GM20431 (cell line): ENCODE data around the gene DHX34.

Experiments used
- in situ Hi-C: fragments of 300-500 bp; cut with MseI, MboI; formaldehyde crosslinking; loops from one replicate; pipeline ENCODE4 v1.15.0; 2020; ENCODE audit warnings: low sequenced_read_pairs; ENCODE audit not compliant: unreplicated experiment

DHX34 gene

DNA sequence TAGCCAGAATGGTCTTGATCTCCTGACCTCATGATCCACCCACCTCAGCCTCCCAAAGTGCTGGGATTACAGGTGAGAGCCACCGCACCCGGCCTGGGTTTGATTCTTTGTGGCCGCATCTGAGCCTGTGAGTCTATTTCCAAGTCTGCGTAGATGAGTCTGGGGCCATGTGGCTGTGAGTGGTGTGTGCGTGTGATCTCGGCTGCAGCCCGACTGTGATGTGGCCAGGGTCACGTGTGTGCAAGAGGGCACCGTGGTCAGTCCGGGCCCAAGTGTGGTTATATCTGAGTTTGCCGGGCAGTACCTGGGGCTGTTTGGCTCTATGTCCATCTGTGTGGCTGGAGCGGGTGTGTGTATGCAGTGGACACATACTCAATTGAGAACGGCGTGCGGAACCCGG is 64.8 kb downstream of the DHX34 start:
- in situ Hi-C loops: no loop called here

DNA sequence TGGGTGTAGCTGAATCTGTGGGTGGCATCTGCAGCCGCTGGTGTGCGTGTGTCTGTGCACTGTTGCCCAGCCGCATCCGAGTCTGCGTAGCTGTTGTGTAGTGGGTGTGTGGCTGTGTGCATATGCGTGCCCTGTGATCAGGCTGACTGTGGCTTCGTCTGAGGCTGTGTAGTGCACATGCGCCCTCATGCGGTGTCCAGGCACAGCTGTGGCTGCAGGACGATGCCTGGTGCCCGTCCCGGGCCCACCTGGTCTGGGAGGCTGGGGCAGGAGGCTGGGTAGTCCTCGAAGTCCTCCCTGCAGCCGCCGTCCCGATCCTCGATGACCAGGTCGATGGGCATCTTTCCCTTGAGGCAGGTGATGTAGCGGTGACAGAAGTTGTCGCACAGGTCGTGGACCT is 65.4 kb downstream of the DHX34 start:
- in situ Hi-C loops: no loop called here

DNA sequence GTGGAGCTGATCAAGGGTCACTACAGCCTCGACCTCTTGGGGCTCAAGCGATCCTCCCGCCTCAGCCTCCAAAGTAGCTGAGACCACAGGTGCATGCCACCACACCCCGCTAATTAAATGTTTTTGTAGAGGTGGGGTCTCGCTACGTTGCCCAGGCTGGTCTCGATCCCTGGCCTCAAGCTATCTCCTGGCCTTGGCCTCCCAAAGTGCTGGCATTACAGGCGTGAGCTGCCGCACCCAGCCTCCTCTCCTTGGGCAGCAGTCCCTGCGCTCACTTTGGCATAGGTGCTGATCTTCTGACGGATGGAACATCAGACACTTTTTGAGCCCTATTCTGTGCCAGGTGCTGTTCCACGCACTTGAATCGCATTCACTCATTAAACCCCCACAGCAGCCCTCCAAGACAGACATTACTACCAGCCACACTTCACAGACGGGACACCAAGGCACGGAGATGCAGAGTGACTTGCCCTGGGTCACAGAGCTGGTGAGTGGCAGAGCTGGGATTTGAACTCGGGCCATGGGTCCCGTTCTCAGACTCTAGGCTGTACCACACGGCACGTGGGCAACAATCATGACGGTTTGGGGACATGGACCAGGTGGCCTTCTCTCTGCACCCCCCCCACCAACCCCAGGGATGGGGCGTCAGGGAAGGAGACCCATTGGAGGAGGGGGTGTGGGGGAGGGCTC is 67.0 kb downstream of the DHX34 start:
- in situ Hi-C loops: no loop called here

DNA sequence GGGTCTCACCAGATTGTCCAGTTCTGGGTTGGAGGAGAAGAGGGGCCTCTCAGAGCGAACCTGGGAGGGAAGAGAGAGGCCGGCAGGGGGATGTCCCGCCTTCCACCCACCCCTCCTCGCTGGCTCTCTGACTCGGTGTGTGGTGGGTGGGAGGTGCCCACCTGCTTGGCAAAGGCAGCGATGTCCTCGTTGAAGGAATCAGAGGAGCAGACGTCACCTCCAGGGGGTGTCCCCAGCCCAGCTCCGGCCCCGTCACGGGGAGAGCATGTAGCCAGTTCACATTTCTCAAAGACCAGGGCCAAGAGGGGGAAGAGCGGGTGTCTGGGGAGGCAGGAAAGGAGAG is 67.5 kb downstream of the DHX34 start:
- in situ Hi-C loops: no loop called here

DNA sequence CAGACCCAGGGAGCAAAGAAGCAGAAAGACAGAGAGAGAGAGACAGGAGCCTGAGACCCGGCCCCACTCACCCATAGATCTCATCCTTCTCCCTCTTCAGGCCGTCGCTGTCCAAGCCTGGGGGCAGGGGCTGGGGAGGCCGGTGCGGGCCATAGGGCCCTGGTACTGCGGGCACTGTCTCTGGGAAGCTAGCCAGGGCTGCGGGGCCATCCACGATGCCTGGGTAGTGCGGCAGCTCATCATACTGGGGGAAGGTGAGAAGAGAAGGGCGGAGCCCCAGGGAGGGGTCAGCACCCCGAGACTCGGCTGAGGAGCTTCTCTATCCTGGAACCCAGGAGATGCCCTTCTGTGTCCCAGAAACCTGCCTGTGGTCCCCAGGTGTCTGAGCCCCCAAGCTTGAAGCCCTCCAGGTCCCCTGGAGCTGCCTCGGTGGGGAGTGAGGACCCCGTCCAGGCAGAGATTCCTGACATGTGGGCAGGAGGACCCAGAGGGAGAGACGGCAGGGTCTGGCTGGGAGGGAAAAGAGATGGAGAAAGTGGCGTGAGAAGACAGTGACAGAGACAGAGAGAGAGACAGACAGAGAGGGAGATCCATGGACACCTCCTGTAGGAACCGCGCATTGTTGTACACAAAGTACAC is 68.1 kb downstream of the DHX34 start:
- in situ Hi-C loops: no loop called here

DNA sequence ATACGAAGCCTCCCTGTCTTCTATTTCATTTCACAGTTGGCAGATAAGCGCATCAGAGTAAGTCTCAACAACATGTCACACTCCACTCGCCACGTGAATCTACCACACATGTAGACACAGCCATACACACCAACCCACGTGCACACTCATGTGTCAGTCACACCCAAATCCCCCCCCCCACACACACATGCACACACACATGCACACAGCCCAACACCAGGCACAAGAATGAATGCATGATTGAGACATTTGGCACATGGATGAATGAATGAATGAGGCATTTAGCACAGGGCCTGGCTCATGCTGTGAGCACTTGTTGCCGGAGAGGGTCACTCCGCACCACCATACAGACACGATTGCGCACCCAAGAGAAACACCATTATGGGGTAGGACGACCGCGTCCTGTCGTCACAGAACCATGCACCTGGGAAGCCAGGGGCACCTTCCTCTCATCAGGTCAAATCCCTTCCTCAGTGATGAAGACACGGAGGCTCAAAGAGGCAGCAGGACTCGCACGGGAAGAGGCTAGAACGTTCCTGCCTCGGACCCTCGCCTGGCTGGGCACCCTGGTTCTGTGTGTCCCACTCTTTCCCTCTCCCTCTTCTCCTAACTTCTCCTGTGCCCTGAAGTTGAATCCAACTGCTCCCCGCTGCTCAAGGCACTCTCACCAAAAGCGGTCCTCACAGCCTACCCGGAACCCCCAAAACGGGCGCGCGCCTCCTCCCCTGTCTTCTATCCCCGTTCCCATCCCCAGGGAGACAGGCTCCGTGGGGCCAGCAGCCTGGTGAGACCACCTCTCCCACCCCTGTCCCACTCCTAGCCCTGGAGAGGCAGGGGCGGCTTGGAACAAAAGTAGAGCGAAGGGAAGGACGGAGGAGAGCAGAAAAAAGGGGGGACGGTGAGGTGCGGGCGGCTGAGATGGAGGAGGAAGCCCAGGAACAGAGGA is 68.9 kb downstream of the DHX34 start:
- in situ Hi-C loops: no loop called here

DNA sequence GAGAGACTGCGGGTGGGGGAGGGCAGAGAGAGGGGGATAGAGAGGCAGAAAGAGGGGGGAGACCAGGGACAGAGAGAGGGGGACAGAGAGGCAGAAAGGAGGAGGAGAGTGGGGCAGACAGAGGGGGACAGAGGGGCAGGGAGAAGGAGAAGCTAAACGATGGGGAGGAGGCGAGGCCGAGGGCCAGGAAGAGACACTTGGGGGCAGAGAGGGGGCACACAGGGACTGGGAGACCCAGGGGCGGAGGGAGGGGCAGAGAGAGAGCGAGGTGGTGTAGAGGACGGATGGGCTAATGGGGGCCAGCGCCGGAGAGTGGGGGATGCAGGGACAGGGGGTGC is 69.5 kb downstream of the DHX34 start:
- in situ Hi-C loops: no loop called here

DNA sequence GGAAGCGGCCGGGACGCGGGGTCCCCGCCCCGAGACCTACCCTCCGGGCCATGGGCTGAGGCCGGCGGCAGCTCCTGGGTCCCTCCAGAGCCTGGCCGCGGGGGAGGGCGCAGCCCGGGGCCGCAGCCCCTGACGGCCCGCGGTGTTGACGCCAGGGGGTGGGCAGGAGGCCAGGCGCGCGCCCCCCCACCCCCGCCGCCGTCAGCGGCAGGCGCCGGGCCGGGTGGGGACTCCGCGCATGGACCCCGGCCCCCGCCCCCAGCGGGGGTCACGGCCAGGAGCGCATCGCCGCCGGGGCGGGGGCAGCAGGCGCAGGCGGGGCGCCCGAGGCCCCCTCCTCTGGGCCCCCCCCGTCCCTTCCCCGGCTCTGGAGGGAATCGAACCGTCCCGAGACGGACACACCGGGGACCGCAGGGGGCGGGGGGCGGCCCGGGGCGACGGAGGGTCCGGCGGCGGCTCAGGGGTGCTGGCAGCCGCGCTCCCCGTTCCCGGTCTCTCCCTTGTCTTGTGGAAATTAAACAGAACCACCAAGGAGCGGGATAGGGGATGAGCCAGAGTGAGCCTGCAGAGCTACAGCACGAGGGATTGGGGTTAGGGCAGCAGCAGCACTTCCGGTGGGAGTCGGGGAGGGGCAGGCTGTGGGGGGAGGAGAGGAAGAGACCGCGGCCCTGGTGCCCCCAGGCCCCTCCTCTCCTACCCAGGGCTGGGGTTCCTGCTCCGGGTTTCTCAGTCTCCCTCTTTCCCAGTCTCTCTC is 70.1 kb downstream of the DHX34 start, which contains the start of gene MEIS3:
MEIS3 (minus strand) TSS at position 498 of the 754 bp plus-strand sequence; CDS start at position 52, 446 bp downstream.
- in situ Hi-C loops: no loop called here

DNA sequence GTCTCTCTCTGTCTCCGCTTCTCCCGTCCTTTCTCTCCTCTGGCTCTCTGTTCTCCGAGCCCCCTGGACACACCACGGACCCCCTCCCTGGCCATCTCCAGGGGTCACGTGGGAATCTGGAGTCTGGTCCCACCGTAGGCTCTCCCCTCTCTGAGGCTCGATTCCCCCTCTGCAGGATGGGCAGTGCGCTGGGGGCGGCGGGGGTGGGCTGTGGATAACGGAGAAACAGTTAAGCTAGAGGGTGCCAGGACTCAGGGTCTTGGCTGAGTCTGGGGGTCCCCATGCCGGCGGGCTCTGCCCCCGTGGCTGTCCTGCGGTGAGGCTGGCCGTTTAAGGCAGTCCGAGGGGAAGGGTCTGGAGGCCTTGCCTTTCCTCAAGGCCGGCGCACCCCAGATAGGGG is 70.7 kb downstream of the DHX34 start:
- in situ Hi-C loops: no loop called here

DNA sequence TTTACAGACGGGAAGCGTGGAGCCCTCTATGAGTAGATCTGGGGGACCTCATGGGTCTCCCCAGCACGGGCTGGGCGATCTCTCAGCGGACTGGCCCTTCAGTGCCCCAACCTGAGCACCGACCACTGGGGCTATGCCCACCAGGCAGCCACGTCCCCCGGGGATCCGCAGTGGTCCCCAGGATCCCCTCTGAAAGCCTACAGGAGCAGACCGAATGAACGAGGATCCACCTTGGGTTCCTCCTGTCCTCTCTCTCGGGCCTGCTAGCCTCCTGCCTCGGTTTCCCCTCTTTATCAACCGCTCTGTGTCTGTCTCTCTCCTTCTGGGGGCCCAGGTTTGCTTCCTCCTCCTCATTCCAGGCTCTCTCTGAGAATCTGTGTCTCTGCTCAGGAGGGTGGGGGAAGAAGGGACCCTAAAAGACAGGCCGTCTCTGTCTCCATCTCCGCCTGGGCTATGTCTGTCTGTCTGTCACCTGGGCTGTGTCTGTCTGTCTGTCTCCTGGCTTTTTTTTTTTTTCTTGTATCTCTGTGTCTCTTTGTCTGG is 72.2 kb downstream of the DHX34 start:
- in situ Hi-C loops: no loop called here

DNA sequence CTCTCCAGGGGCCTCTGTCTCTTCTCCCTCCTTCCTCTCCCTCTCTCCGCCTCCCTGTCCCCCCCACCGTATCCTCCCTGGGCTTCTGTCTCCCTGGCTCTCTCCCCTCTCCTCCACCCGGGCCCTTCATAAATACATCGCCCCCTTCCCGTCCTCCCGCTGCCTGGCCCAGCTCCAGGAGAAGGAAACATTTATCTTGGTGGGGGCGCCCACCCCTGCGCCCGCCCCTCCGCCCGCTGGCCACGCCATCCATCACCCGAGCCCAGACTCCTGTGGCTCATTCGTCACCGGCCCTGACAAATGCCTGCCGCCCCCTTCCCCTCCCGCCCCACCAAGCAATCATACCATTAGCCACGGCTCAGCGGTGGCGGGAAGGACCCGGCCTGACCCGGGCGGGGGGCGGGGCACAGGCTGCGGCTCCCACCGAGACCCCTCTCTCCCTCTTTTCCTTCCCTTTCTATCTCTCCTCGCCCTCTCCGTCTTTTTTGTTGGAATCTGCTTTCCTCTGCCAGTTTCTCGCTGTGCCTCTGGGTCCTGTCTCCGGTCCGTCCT is 72.8 kb downstream of the DHX34 start:
- in situ Hi-C loops: no loop called here

DNA sequence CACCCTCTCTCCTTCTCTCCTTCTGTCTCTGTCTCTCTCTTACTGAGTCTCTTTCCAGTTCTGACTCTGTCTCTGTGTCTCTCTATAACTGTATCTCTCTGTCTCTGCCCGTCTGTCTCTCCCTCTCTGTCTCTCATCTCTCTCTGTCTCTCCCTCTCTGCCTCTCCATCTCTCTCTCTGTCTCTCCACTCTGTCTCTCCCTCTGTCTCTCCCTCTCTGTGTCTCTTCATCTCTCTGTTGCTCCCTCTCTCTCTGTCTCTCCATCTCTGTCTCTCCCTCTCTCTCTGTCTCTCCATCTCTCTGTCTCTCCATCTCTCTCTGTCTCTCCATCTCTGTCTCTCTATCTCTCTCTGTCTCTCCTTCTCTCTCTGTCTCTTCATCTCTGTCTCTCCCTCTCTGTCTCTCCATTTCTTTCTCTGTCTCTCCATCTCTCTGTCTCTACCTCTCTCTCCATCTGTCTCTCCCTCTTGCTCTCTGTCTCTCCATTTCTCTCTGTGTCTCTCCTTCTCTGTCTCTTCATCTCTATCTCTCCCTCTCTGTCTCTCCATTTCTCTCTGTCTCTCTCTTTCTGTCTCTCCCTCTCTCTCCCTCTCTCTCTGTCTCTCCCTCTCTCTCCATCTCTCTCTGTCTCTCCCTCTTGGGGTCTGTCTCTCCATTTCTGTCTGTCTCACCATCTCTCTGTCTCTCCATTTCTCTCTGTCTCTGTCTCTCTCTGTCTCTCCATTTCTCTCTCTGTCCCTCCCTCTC is 73.5 kb downstream of the DHX34 start:
- in situ Hi-C loops: no loop called here

DNA sequence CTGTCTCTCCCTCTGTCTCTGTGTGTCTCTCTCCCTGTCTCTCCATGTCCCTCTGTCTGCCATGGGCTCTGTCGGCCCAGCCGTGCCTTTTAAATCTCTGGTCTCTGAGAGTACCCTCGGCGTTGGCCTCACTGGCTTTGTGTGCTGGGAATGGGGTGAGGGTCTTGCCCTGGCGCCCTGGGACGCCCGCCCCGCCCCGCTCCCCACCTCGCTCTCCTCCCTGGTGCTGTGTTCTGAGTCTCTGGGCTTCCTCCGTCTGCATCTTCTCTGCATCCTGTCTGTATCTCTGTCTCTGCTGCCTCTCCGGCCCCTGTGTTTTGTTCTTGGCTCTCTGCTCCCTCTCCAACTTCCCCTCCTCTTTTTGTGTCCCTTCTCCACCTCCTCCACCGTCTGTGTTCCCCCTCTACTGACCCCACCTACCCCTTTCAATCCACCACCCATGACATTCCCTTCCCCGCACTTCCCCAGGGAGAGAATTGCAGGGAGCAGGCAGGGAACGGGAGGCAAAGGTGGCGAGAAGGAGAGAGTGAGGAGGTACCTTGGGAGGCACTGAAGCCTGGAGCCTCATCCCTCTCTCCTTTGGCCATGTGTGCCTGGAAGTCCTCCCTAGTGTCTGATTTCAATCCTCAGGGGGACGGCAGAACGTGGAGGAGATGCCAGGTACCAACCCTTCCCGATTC is 74.2 kb downstream of the DHX34 start:
- in situ Hi-C loops: no loop called here

DNA sequence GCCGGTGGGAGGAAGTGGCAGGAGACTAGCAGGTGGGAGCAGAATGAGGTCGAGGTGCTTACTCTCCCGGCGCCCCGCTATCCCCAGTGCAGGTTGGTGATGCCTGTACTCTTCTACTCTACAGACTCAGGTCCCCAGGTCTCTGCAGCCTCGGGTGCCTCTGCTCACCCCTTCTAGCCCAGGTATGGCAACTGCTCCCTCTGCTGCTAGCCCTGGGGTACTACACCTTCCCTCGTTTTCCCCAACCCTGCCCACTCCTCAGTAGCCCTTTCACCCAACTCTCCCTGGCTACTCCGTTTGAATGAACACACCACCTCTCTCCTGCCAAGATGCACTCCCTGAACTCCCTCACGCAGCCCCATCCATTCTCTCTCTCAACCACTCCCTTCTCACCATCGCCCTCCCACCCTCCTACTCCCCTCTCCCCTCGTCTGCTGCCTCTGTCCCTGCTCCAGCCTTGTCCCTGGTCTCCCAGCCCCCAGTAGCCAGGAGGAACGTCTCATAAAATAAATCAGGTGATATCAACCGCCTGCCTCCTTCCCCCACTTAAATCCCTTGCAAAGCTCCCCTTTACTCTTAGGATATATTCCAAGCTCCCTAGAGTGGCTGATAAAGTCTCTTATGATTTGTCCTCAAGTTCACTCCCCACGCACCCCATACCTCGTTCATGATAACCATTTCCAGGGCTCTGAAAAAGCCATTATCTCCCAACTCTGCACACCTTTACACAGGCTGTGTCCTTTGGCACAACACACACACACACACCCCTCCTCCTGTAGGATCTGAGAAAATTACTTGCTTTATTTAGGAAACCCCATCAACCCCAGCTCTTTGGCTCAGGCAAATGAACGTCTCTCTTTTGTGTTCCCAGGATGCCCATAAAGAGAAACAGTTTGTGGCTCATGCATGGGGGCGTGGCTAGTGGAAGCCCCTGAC is 78.4 kb downstream of the DHX34 start:
- in situ Hi-C loops: no loop called here

DNA sequence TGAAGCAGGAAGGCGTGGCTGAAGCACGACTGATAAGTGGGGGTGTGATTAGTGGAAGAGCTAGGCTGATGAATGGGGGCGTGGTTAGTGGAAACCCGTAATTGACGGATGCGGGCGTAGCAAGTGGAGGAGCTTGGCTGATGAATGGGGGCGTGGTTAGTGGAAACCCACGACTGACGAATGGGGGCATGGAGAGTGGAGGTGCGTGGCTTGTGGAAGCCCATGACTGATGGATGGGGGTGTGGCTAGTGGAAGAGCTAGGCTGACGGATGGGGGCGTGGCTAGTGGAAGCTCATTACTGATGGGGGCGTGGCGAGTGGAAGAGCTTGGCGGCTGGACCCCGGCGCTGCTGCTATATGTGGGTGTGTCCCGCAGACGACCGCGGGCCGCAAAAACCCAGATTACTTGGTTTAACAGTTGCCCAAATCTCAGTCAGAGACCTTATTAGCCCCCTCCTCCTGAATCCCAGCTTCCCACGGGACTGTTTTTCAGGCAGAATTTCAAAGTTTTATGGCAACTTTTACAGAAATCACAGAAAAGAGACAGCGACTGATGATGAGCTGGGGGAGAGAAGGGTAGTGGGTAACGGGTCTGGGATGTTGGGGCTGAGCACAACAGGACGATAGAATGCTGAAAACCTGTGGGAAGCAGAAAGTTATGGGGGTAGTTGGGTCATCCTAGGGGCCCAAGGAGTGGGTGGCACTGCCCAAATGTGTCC is 79.2 kb downstream of the DHX34 start:
- in situ Hi-C loops: no loop called here

DNA sequence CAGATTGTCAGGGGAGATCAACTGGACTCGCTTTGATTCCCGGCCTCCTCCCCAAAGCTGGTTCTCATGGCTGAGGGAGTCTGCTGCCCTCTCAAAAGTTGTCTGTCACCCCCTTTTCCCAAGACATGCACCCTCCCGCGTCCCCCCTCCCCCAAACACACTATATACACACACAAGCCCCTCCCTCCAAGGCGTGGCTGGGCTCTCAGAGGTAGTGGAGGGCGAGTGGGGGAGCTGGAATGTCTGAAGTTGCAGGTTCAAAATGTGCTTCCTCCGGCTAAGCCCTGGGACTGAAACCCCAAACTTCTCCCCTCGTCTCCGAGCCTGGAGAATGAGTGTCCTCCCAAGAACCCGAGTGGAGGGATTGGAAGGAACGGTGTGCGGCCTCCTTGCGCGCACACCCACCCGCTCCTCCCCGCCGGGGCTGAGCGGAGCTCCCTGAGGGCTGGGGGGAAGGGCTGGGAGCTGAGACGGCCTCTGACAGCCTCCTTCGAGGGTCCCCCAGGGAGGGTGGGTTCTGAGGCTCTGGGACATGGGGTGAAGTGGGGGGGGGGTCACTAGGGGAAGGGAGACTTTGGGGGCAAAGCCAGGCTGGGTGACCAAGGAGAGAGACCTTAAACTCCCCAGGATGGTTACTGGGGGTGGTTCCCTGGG is 80.2 kb downstream of the DHX34 start:
- in situ Hi-C loops: no loop called here
